HAP-1 (cell line): ENCODE results near the gene TTF2.
"Not testable (repeated sequence)": the region's sequence is repeated elsewhere in the genome, so short reads cannot be mapped to it uniquely, and the experiment has no call there.

Source experiments
- DNase-seq, 2 experiments: peaks; one replicate each; pipeline ENCODE4 v3.0.0-alpha.2; 2016 to 2020; ENCODE audit warnings: low spot score in 2 of 2
- H3K27me3 ChIP-seq: fragments of 250-450 bp; sonication (Bioruptor Pico); 2 replicates; pipeline ENCODE4 v1.5.1; 2020; ENCODE audit warnings: low read depth, mild to moderate bottlenecking, moderate library complexity
- H3K36me3 ChIP-seq: fragments of 250-450 bp; sonication (Bioruptor Pico); replicated peaks from 2 replicates; pipeline ENCODE4 v1.5.1; 2020; ENCODE audit warnings: mild to moderate bottlenecking
- H3K4me1 ChIP-seq: fragments of 250-450 bp; sonication (Bioruptor Pico); 2 replicates; pipeline ENCODE4 v1.5.1; 2020; ENCODE audit warnings: mild to moderate bottlenecking
- H3K4me3 ChIP-seq: fragments of 250-450 bp; sonication (Bioruptor Pico); 2 replicates; pipeline ENCODE4 v1.5.1; 2020; ENCODE audit warnings: mild to moderate bottlenecking, moderate library complexity
- H3K9me3 ChIP-seq: fragments of 250-450 bp; sonication (Bioruptor Pico); 2 replicates; pipeline ENCODE4 v1.5.1; 2020; ENCODE audit warnings: mild to moderate bottlenecking, moderate library complexity
- in situ Hi-C: fragments of 300-500 bp; cut with MboI; formaldehyde crosslinking; loops from 3 replicates; pipeline ENCODE4 v1.14.3; 2020; ENCODE audit warnings: low sequenced_read_pairs, inconsistent platforms, mixed read lengths

Gene TTF2

DNA sequence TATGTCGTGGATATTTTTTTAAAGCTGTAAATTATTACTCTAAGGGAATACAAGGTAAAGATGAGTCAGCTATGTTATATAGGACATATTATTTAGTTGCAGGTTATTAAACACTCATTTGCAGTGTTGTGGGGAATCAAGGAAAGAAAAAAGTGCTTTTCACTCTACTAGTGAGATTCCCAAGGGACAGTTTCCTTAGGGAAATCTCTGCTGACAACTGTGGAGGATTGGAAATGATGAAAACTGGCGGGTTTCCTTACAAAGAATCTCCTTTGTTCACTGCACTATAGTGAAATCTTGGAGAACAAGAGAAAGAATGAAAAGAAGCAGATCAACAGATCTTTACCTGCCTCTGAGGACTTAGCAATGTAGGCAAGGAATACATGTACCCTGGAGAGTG is 85.9 kb downstream of the TTF2 start:
- Histone ChIP-seq H3K27me3 (no peaks in the 10 kb centered on the region), H3K4me3 (no peak overlapping the region), H3K4me1 (peaks cover 13% of the 10 kb centered on the region), H3K36me3 (no peaks in the 10 kb centered on the region), H3K9me3 (no peaks in the 10 kb centered on the region)
- peak in 1 of 2 experiments; percentile 39 for DNase-seq
- in situ Hi-C loops, result no loop called here

DNA sequence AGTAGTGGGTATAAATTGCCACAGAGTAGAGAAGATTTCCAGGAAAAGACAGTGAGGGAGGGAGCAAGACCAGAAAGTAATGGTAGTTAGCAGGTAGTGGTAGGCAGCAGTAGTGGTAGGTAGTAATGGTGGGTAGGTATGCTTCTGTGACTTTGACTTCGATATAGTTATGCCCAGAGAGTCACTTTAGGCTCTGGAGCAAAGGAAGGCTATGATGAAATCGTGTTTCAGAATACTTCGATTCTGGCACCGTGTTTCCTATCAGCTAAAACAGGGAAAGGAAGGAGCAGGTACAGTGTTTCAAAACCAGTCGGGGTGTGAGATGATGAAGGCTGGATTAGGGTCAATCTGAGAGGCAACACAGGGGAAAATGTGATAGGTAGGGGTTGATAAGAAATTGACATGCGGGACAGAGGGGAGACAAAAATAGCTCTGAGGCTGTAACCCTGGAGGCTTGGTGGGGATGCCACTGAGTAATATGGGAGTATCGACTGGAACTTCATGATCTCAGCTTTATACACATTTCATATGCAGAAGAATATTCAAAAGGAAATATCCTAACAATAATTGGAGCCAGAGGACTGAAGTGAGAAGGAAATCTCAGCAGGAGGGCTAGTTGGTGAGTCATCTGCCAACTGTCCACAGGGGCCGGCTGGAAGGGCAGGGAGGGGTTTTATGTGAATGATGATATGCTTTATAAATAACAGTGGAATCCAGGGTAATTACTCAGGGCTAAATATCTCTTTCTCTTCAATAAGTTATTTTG is 86.6 kb downstream of the TTF2 start:
- peak in 1 of 2 experiments; percentile 23 for DNase-seq

DNA sequence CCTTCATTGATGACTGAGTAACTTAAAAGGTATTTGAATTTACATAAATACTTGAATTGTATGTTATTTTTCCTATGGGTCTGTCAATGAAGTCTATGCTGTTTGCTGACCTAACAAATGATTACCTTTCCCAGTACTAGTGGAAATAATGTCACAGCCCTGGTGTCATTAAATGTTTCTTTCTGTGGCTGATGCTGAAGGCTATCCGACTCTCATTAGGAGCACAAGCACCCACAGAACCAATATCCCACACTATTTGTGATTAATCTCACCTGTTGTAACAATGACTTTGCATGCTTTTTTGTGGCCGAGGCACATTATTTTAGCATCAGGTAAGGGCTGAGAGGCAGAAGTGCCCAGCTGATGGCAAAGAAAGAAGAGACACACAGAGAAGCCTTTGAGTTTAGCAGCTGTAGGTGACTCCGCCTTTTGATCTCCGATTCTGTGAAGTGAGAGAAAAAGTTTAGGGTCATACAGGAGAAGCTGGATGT is 87.3 kb downstream of the TTF2 start:
- Histone ChIP-seq H3K4me1 (peaks cover 13% of the 10 kb centered on the region), H3K27me3 (no peaks in the 10 kb centered on the region), H3K9me3 (peaks cover 4% of the 10 kb centered on the region; the same call in 1 of the 2 replicates), H3K4me3 (no peak overlapping the region), H3K36me3 (no peaks in the 10 kb centered on the region)
- no peak for DNase-seq
- in situ Hi-C loops, result no loop called here

More for the DNA sequence above, 86.6 kb downstream of the TTF2 start:
- in situ Hi-C loops, result no loop called here
- no peak overlapping the region for H3K4me3 ChIP-seq
- peaks cover 13% of the 10 kb centered on the region for H3K4me1 ChIP-seq
- no peaks in the 10 kb centered on the region for H3K36me3 ChIP-seq
- H3K9me3 ChIP-seq, result peaks cover 4% of the 10 kb centered on the region; the same call in 1 of the 2 replicates
- no peaks in the 10 kb centered on the region for H3K27me3 ChIP-seq

DNA sequence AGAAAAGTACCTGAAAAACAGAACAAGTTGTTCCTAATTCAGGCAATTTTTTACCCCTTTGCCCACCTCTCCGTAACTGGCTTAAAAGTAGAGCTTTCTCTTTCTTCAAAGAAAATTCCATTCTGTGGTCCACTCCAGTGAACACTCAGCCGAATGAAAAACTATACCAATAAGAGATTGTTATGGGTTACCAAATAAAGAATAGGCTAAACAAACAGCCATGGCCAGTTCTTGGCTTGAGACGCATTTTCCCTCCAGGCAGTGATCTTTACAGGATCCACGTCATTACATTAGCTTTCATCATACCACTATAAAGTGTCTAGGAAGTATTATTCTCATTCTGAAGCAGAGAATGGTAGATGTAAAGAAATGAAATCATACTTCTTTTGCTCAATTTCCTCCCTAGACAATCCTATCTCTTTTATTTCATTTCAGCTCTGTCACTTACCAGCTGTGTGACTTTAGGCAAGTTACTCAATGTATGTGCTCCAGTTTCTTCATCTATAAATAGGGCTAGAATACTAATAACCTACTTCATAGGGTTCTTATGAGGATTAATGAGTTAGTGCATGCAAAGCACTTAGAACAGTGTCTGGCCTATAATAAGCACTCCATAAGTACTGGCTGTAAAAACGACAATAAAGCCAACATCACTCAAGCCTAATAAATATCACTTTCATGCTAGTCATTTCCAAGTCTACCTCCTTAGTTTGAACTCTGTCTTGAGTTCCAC is 87.9 kb downstream of the TTF2 start:
- H3K27me3 ChIP-seq, result no peaks in the 10 kb centered on the region
- peak; percentile 9 to 23 for DNase-seq

GRCh38 chr1:117150316-117150715 is 90.2 kb downstream of the TTF2 start:
- no peak for DNase-seq
- in situ Hi-C loops, result no loop called here
- Histone ChIP-seq H3K9me3 (peaks cover 4% of the 10 kb centered on the region; the same call in 1 of the 2 replicates), H3K27me3 (no peaks in the 10 kb centered on the region), H3K36me3 (no peaks in the 10 kb centered on the region), H3K4me1 (peaks cover 13% of the 10 kb centered on the region), H3K4me3 (no peak overlapping the region)

More for the DNA sequence above, 87.9 kb downstream of the TTF2 start:
- H3K9me3 ChIP-seq, result peaks cover 4% of the 10 kb centered on the region; the same call in 1 of the 2 replicates
- in situ Hi-C loops, result no loop called here
- H3K4me1 ChIP-seq, result peaks cover 13% of the 10 kb centered on the region
- no peak overlapping the region for H3K4me3 ChIP-seq
- no peaks in the 10 kb centered on the region for H3K36me3 ChIP-seq

DNA sequence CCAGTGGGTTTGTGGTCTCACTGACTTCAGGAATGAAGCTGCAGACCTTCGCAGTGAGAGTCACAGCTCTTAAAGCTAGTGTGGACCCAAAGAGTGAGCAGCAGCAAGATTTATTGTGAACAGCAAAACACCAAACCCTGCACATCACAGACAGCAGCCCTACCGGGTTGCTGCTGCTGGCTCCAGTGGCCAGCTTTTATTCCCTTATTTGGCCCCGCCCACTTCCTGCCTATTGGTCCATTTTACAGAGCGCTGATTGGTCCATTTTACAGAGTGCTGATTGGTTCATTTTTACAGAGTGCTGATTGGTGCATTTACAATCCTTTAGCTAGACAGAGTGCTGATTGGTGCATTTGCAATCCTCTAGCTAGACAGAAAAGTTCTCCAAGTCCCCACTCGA is 91.2 kb downstream of the TTF2 start:
- H3K9me3 ChIP-seq, H3K4me1 ChIP-seq, in situ Hi-C loops, DNase-seq, H3K4me3 ChIP-seq, H3K27me3 ChIP-seq, H3K36me3 ChIP-seq: not testable (repeated sequence)
